H9 (cell line): ENCODE results near the gene MRPS14. TPM values are rescaled to one million over a fixed set of nuclear protein-coding genes. Genes with fewer than 3 reads are reported as not detected.

Experiments
- DNase-seq: peaks from one replicate; pipeline ENCODE4 v3.0.0-alpha.2; 2017
- H2AFZ ChIP-seq: one replicate; pipeline ENCODE4 v1.6.1; 2013; ENCODE audit warnings: mild to moderate bottlenecking, low read length, control low read depth, moderate library complexity
- H2AK5ac ChIP-seq: 2 replicates; pipeline ENCODE4 v1.6.1; 2013; ENCODE audit warnings: low read length, control low read depth, mixed read lengths; ENCODE audit not compliant: insufficient read length
- H2BK120ac ChIP-seq: one replicate; pipeline ENCODE4 v1.6.1; 2013; ENCODE audit warnings: low read depth, mild to moderate bottlenecking, low read length, control low read depth, inconsistent platforms; ENCODE audit not compliant: poor library complexity, severe bottlenecking
- H2BK12ac ChIP-seq: 2 replicates; pipeline ENCODE4 v1.6.1; 2013; ENCODE audit warnings: low read length, control low read depth, mixed read lengths, low read depth; ENCODE audit not compliant: insufficient read length
- H2BK15ac ChIP-seq: 2 replicates; pipeline ENCODE4 v1.6.1; 2013; ENCODE audit warnings: low read depth, low read length, control low read depth
- H2BK20ac ChIP-seq: one replicate; pipeline ENCODE4 v1.6.1; 2013; ENCODE audit warnings: low read depth, mild to moderate bottlenecking, low read length, control low read depth, inconsistent platforms; ENCODE audit not compliant: poor library complexity, severe bottlenecking
- H2BK5ac ChIP-seq: 2 replicates; pipeline ENCODE4 v1.6.1; 2013; ENCODE audit warnings: low read length, control low read depth, mixed read lengths; ENCODE audit not compliant: insufficient read length
- H3K14ac ChIP-seq: 2 replicates; pipeline ENCODE4 v1.6.1; 2013; ENCODE audit warnings: low read length, control low read depth; ENCODE audit not compliant: insufficient read depth
- H3K18ac ChIP-seq: 2 replicates; pipeline ENCODE4 v1.6.1; 2013; ENCODE audit warnings: low read depth, mild to moderate bottlenecking, mixed read lengths, low read length, control low read depth; ENCODE audit not compliant: insufficient read length
- H3K23ac ChIP-seq: 2 replicates; pipeline ENCODE4 v1.6.1; 2013; ENCODE audit warnings: low read length, control low read depth, mixed read lengths, low read depth; ENCODE audit not compliant: insufficient read length
- H3K23me2 ChIP-seq: 2 replicates; pipeline ENCODE4 v1.6.1; 2013; ENCODE audit warnings: low read depth, mild to moderate bottlenecking, mixed read lengths, low read length, control low read depth; ENCODE audit not compliant: insufficient read length, poor library complexity, severe bottlenecking
- H3K27ac ChIP-seq: 2 replicates; pipeline ENCODE4 v1.5.1; 2013; ENCODE audit warnings: low read length, control low read depth, mixed read lengths, low read depth; ENCODE audit not compliant: insufficient read length
- H3K27me3 ChIP-seq: 2 replicates; pipeline ENCODE4 v1.6.1; 2013; ENCODE audit warnings: low read length, control low read depth, inconsistent platforms; ENCODE audit not compliant: insufficient read depth
- H3K4ac ChIP-seq: 2 replicates; pipeline ENCODE4 v1.6.1; 2013; ENCODE audit warnings: low read depth, mild to moderate bottlenecking, control low read depth, inconsistent platforms, low read length, moderate library complexity
- H3K4me1 ChIP-seq: 2 replicates; pipeline ENCODE4 v1.6.1; 2013; ENCODE audit warnings: low read length, control low read depth, inconsistent platforms; ENCODE audit not compliant: insufficient read depth
- H3K4me2 ChIP-seq: 2 replicates; pipeline ENCODE4 v1.6.1; 2013; ENCODE audit warnings: low read length, control low read depth, mixed read lengths; ENCODE audit not compliant: insufficient read length, insufficient read depth
- H3K56ac ChIP-seq: 2 replicates; pipeline ENCODE4 v1.6.1; 2013; ENCODE audit warnings: low read depth, mild to moderate bottlenecking, mixed read lengths, low read length, control low read depth; ENCODE audit not compliant: insufficient read length
- H3K79me1 ChIP-seq: 2 replicates; pipeline ENCODE4 v1.6.1; 2013; ENCODE audit warnings: low read depth, mild to moderate bottlenecking, moderate library complexity, low read length, control low read depth, inconsistent platforms; ENCODE audit not compliant: insufficient read depth, poor library complexity, severe bottlenecking
- H3K79me2 ChIP-seq: 2 replicates; pipeline ENCODE4 v1.6.1; 2013; ENCODE audit warnings: low read length, control low read depth, inconsistent platforms; ENCODE audit not compliant: insufficient read depth
- H3K9ac ChIP-seq: 2 replicates; pipeline ENCODE4 v1.6.1; 2013; ENCODE audit warnings: low read length, control low read depth, mixed read lengths; ENCODE audit not compliant: insufficient read length; ENCODE audit errors: extremely low read depth
- H3K9me3 ChIP-seq: one replicate; pipeline ENCODE4 v1.6.1; 2013; ENCODE audit warnings: low read depth, low read length, inconsistent platforms; ENCODE audit not compliant: control insufficient read depth
- H3T11ph ChIP-seq: one replicate; pipeline ENCODE4 v1.6.1; 2013; ENCODE audit warnings: mild to moderate bottlenecking, low read length, control low read depth, inconsistent platforms
- H4K20me1 ChIP-seq: one replicate; pipeline ENCODE4 v1.6.1; 2013; ENCODE audit not compliant: control insufficient read depth, insufficient read length, insufficient read depth
- H4K5ac ChIP-seq: 2 replicates; pipeline ENCODE4 v1.6.1; 2013; ENCODE audit warnings: low read depth, mild to moderate bottlenecking, mixed read lengths, low read length, control low read depth; ENCODE audit not compliant: insufficient read length
- H4K8ac ChIP-seq: replicated peaks from 2 replicates; pipeline ENCODE4 v1.6.1; 2013; ENCODE audit warnings: low read length, control low read depth, mixed read lengths, low read depth; ENCODE audit not compliant: insufficient read length
- H4K91ac ChIP-seq: 2 replicates; pipeline ENCODE4 v1.6.1; 2013; ENCODE audit warnings: low read depth, mild to moderate bottlenecking, moderate library complexity, mixed read lengths, low read length, control low read depth; ENCODE audit not compliant: insufficient read length
- H3K27ac Mint-ChIP-seq, 3 experiments: 2 replicates in 2 of 3; 3 replicates in 1 of 3; pipeline ENCODE4 v1.8.0; 2020 to 2021; ENCODE audit warnings: mixed read lengths in 3 of 3, mild to moderate bottlenecking in 1 of 3, moderate library complexity in 1 of 3
- H3K27me3 Mint-ChIP-seq: 2 replicates; pipeline ENCODE4 v1.8.0; 2021; ENCODE audit warnings: low read depth, mild to moderate bottlenecking, moderate library complexity, mixed read lengths
- H3K36me3 Mint-ChIP-seq, 3 experiments: 2 replicates in 2 of 3; 3 replicates in 1 of 3; pipeline ENCODE4 v1.8.0; 2020 to 2021; ENCODE audit warnings: low read depth in 3 of 3, mixed read lengths in 3 of 3; ENCODE audit not compliant: insufficient read depth in 1 of 3
- H3K4me1 Mint-ChIP-seq, 2 experiments: 2 replicates each; pipeline ENCODE4 v1.8.0; 2020; ENCODE audit warnings: mixed read lengths in 2 of 2
- H3K4me3 Mint-ChIP-seq, 2 experiments: 2 replicates in 1 of 2; 3 replicates in 1 of 2; pipeline ENCODE4 v1.8.0; 2020 to 2021; ENCODE audit warnings: mild to moderate bottlenecking in 2 of 2, mixed read lengths in 2 of 2, moderate library complexity in 1 of 2
- H3K9me3 Mint-ChIP-seq, 2 experiments: 2 replicates in 1 of 2; 3 replicates in 1 of 2; pipeline ENCODE4 v1.8.0; 2020; ENCODE audit warnings: mild to moderate bottlenecking in 2 of 2, mixed read lengths in 2 of 2, moderate library complexity in 1 of 2
- CTCF ChIP-seq: fragments of 200-600 bp; sonication (generic); conservative IDR thresholded peaks from 3 replicates; pipeline ENCODE4 v1.8.0; 2021; ENCODE audit warnings: antibody characterized with exemption, mild to moderate bottlenecking
- WGBS: extraction: QIAGEN DNeasy Blood & Tissue Kit; methylation state at CpG from one replicate; pipeline ENCODE4 v1.1.7; 2013; ENCODE audit warnings: missing lambda C conversion rate, low lambda C conversion rate, mixed read lengths; ENCODE audit not compliant: insufficient read length; ENCODE audit errors: extremely low coverage; 5-methylcytosine and 5-hydroxymethylcytosine counted together
- total RNA-seq: library from RNA; stranded (reverse); gene quantifications from 2 replicates; pipeline ENCODE4 v1.2.1, GENCODE V29; 2021

The MRPS14 gene
- total RNA-seq, 1 experiment from 2014 or later = 30.6 TPM

GRCh38 chr1:174991473-174991872 is 31.8 kb downstream of the MRPS14 start:
- H3K14ac ChIP-seq = no peak overlapping the region
- H3K9me3 ChIP-seq = no peaks in the 10 kb centered on the region
- H3K23me2 ChIP-seq = no peaks in the 10 kb centered on the region
- no peak overlapping the region for H3K23ac ChIP-seq
- H3K79me1 ChIP-seq = no peaks in the 10 kb centered on the region
- no peaks in the 10 kb centered on the region for H3K9me3 Mint-ChIP-seq
- no peak overlapping the region for H3K9ac ChIP-seq
- no peak overlapping the region for H2AK5ac ChIP-seq
- no peak for DNase-seq
- no peak overlapping the region for H3K27ac ChIP-seq
- H3K4ac ChIP-seq = no peak overlapping the region
- no peak overlapping the region for H3K18ac ChIP-seq
- no peak overlapping the region for H4K5ac ChIP-seq
- H3K4me3 Mint-ChIP-seq = no peak overlapping the region
- no peak overlapping the region for H2BK12ac ChIP-seq
- WGBS = no CpG with 5 or more reads among the region's 1 CpG
- H2AFZ ChIP-seq = no peak overlapping the region
- no peaks in the 10 kb centered on the region for H3K27me3 ChIP-seq
- no peaks in the 10 kb centered on the region for H3K4me1 Mint-ChIP-seq
- H2BK120ac ChIP-seq = no peak overlapping the region
- no peak overlapping the region for H2BK20ac ChIP-seq
- no peak for TF ChIP-seq CTCF
- no peak overlapping the region for H2BK5ac ChIP-seq
- H3K79me2 ChIP-seq = no peaks in the 10 kb centered on the region
- no peaks in the 10 kb centered on the region for H3K27me3 Mint-ChIP-seq
- no peak overlapping the region for H4K8ac ChIP-seq
- H3K4me2 ChIP-seq = no peak overlapping the region
- no peak overlapping the region for H4K91ac ChIP-seq
- H4K20me1 ChIP-seq = no peaks in the 10 kb centered on the region
- H3K56ac ChIP-seq = no peak overlapping the region
- H3T11ph ChIP-seq = no peak overlapping the region
- H3K4me1 ChIP-seq = no peaks in the 10 kb centered on the region
- H3K27ac Mint-ChIP-seq = no peak overlapping the region
- H2BK15ac ChIP-seq = no peak overlapping the region
- peaks cover 20 to 62% (median 50%) of the 10 kb centered on the region in 3 experiments; a peak in 6 of 7 replicates for H3K36me3 Mint-ChIP-seq
